Activated CD8-positive, alpha-beta memory T cell treated with anti-CD3 and anti-CD28 coated beads, Interleukin-2, amount 50 U/mL, for 48 hours (primary cell): ENCODE data around the gene PRSS3.
"Not testable (repeated sequence)": the region's sequence is repeated elsewhere in the genome, so short reads cannot be mapped to it uniquely, and the experiment has no call there.

ENCODE experiments used
- DNase-seq: peaks from one replicate; pipeline ENCODE4 v3.0.0-alpha.2; 2020

The PRSS3 gene

DNA sequence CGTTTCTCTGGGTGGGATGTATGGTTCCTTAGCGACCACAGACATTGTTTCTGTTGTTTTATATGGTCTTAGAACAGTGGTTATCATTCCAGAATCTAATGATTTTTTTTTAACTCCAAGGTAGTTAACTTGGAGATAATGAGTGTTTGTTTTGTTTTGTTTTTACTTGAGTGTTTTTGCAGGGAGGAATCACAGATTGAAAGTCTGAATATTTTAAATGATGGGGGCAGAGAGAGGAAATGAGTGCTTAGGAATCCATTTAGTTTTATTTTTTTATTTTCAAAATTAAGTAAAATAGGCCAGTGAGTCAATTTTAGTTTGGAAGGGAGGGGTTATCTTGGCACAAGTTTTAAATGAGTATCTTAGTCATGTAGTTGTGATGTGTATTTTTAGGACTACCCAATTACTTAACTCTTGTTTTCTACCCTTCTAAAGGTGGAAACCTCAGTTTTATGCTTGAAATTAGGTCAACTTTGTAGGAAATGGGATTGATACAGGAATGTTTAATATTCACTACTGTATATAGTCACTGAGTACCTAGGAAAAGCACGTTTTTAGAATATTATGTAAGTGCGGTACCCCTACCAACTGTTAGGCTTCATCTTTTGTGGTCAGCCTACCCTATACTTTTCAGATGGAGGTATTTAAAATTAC lies 23.6 kb downstream of the PRSS3 start:
- no peak for DNase-seq

GRCh38 chr9:33820231-33820745 lies 24.9 kb downstream of the PRSS3 start:
- DNase-seq, result no peak

DNA sequence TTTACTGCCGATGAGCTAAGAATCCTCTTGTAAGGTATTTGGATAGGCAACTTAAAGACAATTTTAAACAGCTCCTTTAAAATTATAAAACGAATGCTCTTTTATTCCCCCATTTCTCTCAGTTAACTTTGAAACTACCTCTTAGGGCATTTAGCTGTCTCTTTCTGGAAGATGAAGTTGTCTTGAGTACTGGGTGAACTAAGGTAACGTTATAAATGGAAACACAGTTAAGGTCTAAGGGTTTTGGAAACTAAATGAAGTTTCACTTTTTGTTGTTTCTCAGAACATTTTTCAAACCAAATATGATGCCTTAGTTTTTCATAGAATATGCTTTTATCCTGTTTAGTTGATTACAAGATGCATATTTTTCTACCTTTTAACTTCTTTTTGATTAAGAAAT lies 28.4 kb downstream of the PRSS3 start:
- DNase-seq, result no peak

GRCh38 chr9:33827285-33827684 lies 31.9 kb downstream of the PRSS3 start:
- not testable (repeated sequence) for DNase-seq

GRCh38 chr9:33829641-33830230 lies 34.4 kb downstream of the PRSS3 start:
- DNase-seq, result not testable (repeated sequence)

GRCh38 chr9:33835625-33836260 lies 40.4 kb downstream of the PRSS3 start:
- DNase-seq, result no peak

- DNase-seq, result not testable (repeated sequence)
Measured at GRCh38 chr9:33836261-33836660, 40.9 kb downstream of the PRSS3 start.

- no peak for DNase-seq
Measured at GRCh38 chr9:33837138-33837537, 41.8 kb downstream of the PRSS3 start.

GRCh38 chr9:33840381-33840780 lies 45.0 kb downstream of the PRSS3 start:
- no peak for DNase-seq

- no peak for DNase-seq
Measured at GRCh38 chr9:33843312-33843961, 48.1 kb downstream of the PRSS3 start.

- no peak for DNase-seq
Measured at GRCh38 chr9:33846231-33846630, 50.9 kb downstream of the PRSS3 start.

DNA sequence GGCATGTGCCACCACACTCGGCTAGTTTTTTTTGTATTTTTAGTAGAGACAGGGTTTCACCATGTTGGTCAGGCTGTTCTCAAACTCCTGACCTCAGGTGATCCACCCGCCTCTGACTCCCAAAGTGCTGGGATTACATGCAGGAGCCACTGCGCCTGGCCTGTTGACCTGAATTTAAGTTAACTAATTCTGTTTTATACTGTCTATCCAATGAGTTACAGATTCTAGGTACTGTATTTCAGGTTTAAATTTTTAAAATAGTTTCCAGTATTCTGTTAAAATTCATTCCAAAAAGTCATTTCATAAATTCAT lies 52.5 kb downstream of the PRSS3 start:
- DNase-seq, result not testable (repeated sequence)
